ENCODE measurements around the gene IBA57.

GRCh38 chr1:228175316-228176023, 9.9 kb downstream of the IBA57 start:
- TF ChIP-seq POLR2A (IDR thresholded peaks at IDR 0.05): no peak
- TF ChIP-seq CTCF (IDR thresholded peaks at IDR 0.05): no peak
